ENCODE measurements around the gene FAM13C.

- TF ChIP-seq REST (IDR thresholded peaks at IDR 0.05; ENCODE audit: borderline replicate concordance): no peak
- TF ChIP-seq CTCF (IDR thresholded peaks at IDR 0.05; ENCODE audit: poor library complexity, severe bottlenecking): no peak
- no peak for TF ChIP-seq POLR2AphosphoS5 (IDR thresholded peaks at IDR 0.05)
- TF ChIP-seq EP300 (conservative IDR thresholded peaks at IDR 0.05; ENCODE audit: poor library complexity, severe bottlenecking): no peak
- TF ChIP-seq TAF1 (IDR thresholded peaks at IDR 0.05; ENCODE audit: low read depth): no peak
- TF ChIP-seq MXI1 (conservative IDR thresholded peaks at IDR 0.05; ENCODE audit: poor library complexity, severe bottlenecking): no peak
- TF ChIP-seq EZH2 (IDR thresholded peaks at IDR 0.05; ENCODE audit: borderline replicate concordance, insufficient read depth, low read length, poor library complexity, severe bottlenecking): no peak
- no peak for TF ChIP-seq RAD21 (conservative IDR thresholded peaks at IDR 0.05)
Measured at GRCh38 chr10:59242057-59242456, 120.3 kb downstream of the FAM13C start.

All from neural cell (in vitro differentiated cells).